Activated naive CD4-positive, alpha-beta T cell treated with Interleukin-2 at 50 U/mL for 16 hours (primary cell): ENCODE measurements around the gene KHNYN.
"Not testable (repeated sequence)": the region's sequence is repeated elsewhere in the genome, so short reads cannot be mapped to it uniquely, and the experiment has no call there.

Experiments used
- DNase-seq: peaks from one replicate; pipeline ENCODE4 v3.0.0-alpha.2; 2020

KHNYN gene

GRCh38 chr14:24439257-24439656 is 9.5 kb downstream of the KHNYN start:
- DNase-seq = no peak

- DNase-seq = no peak
Observed at GRCh38 chr14:24439830-24440605, 10.3 kb downstream of the KHNYN start.

- DNase-seq = no peak
Observed at GRCh38 chr14:24440606-24441399, 11.0 kb downstream of the KHNYN start.

- DNase-seq = no peak
Observed at GRCh38 chr14:24441485-24441884, 11.7 kb downstream of the KHNYN start.

- DNase-seq = no peak
Observed at GRCh38 chr14:24441904-24442239, 12.1 kb downstream of the KHNYN start.

- DNase-seq = peak; percentile 96
Observed at GRCh38 chr14:24442240-24443052, 12.7 kb downstream of the KHNYN start, which contains the start of gene SDR39U1. SDR39U1 (minus strand) TSS chr14:24442776; CDS start chr14:24442769, 7 bp downstream.

GRCh38 chr14:24443053-24443665 is 13.4 kb downstream of the KHNYN start:
- no peak for DNase-seq

- not testable (repeated sequence) for DNase-seq
Observed at GRCh38 chr14:24450828-24451227, 21.1 kb downstream of the KHNYN start.

GRCh38 chr14:24456980-24457379 is 27.2 kb downstream of the KHNYN start:
- no peak for DNase-seq

GRCh38 chr14:24458736-24459135 is 29.0 kb downstream of the KHNYN start:
- no peak for DNase-seq

- no peak for DNase-seq
Observed at GRCh38 chr14:24459331-24459730, 29.6 kb downstream of the KHNYN start.

GRCh38 chr14:24461336-24461735 is 31.6 kb downstream of the KHNYN start:
- DNase-seq = no peak

- no peak for DNase-seq
Observed at GRCh38 chr14:24463017-24463883, 33.5 kb downstream of the KHNYN start.

- DNase-seq = no peak
Observed at GRCh38 chr14:24463884-24464785, 34.4 kb downstream of the KHNYN start.

GRCh38 chr14:24465368-24465767 is 35.6 kb downstream of the KHNYN start:
- no peak for DNase-seq

GRCh38 chr14:24465805-24466204 is 36.1 kb downstream of the KHNYN start:
- no peak for DNase-seq

GRCh38 chr14:24470450-24470849 is 40.7 kb downstream of the KHNYN start:
- not testable (repeated sequence) for DNase-seq

- no peak for DNase-seq
Observed at GRCh38 chr14:24473211-24473610, 43.5 kb downstream of the KHNYN start.

GRCh38 chr14:24475261-24475660 is 45.5 kb downstream of the KHNYN start:
- DNase-seq = no peak

GRCh38 chr14:24479999-24480398 is 50.2 kb downstream of the KHNYN start:
- DNase-seq = not testable (repeated sequence)
